ENCODE data around the gene PRR15L. TPM values are rescaled to one million over a fixed set of nuclear protein-coding genes. Genes with fewer than 3 reads are reported as not detected.

Gene PRR15L
- total RNA-seq, 6 experiments from 2014 or later, result not detected

GRCh38 chr17:47996201-47996600 lies 38.5 kb upstream of the PRR15L start:
- Mint-ChIP-seq H3K9me3 (no peaks in the 10 kb centered on the region), H3K27ac (no peak overlapping the region), H3K4me3 (no peak overlapping the region), H3K36me3 (ENCODE audit: low read depth) (no peaks in the 10 kb centered on the region), H3K4me1 (ENCODE audit: low read depth) (peaks cover 13% of the 10 kb centered on the region), H3K27me3 (ENCODE audit: insufficient read depth) (peaks cover 3% of the 10 kb centered on the region; the same call in 1 of the 2 replicates)
- DNase-seq, result no peak
- TF ChIP-seq CTCF (IDR thresholded peaks at IDR 0.05), result no peak

GRCh38 chr17:47995241-47995935 lies 37.7 kb upstream of the PRR15L start:
- H3K27ac Mint-ChIP-seq, result no peak overlapping the region
- TF ChIP-seq CTCF (IDR thresholded peaks at IDR 0.05), result no peak
- no peaks in the 10 kb centered on the region for H3K36me3 Mint-ChIP-seq (ENCODE audit: low read depth)
- H3K4me3 Mint-ChIP-seq, result no peak overlapping the region
- H3K27me3 Mint-ChIP-seq (ENCODE audit: insufficient read depth), result peaks cover 3% of the 10 kb centered on the region; the same call in 1 of the 2 replicates
- H3K9me3 Mint-ChIP-seq, result no peaks in the 10 kb centered on the region
- peaks cover 11% of the 10 kb centered on the region for H3K4me1 Mint-ChIP-seq (ENCODE audit: low read depth)
- no peak for DNase-seq

GRCh38 chr17:47994724-47995123 lies 37.0 kb upstream of the PRR15L start:
- DNase-seq, result no peak
- no peak for TF ChIP-seq CTCF (IDR thresholded peaks at IDR 0.05)
- Mint-ChIP-seq H3K36me3 (ENCODE audit: low read depth) (no peaks in the 10 kb centered on the region), H3K27ac (no peak overlapping the region), H3K9me3 (no peaks in the 10 kb centered on the region), H3K4me1 (ENCODE audit: low read depth) (peaks cover 6% of the 10 kb centered on the region), H3K4me3 (no peak overlapping the region), H3K27me3 (ENCODE audit: insufficient read depth) (peaks cover 3% of the 10 kb centered on the region; the same call in 1 of the 2 replicates)

- no peaks in the 10 kb centered on the region for H3K4me1 Mint-ChIP-seq (ENCODE audit: low read depth)
- no peak overlapping the region for H3K4me3 Mint-ChIP-seq
- TF ChIP-seq CTCF (IDR thresholded peaks at IDR 0.05), result no peak
- H3K27ac Mint-ChIP-seq, result no peak overlapping the region
- no peaks in the 10 kb centered on the region for H3K9me3 Mint-ChIP-seq
- DNase-seq, result no peak
- peaks cover 3% of the 10 kb centered on the region for H3K27me3 Mint-ChIP-seq (ENCODE audit: insufficient read depth)
- no peaks in the 10 kb centered on the region for H3K36me3 Mint-ChIP-seq (ENCODE audit: low read depth)
Measured at GRCh38 chr17:47993964-47994363, 36.3 kb upstream of the PRR15L start.

GRCh38 chr17:47993031-47993564 lies 35.4 kb upstream of the PRR15L start:
- Mint-ChIP-seq H3K9me3 (no peaks in the 10 kb centered on the region), H3K36me3 (ENCODE audit: low read depth) (no peaks in the 10 kb centered on the region), H3K4me3 (no peak overlapping the region), H3K27me3 (ENCODE audit: insufficient read depth) (peaks cover 3% of the 10 kb centered on the region), H3K27ac (no peak overlapping the region), H3K4me1 (ENCODE audit: low read depth) (no peaks in the 10 kb centered on the region)
- no peak for TF ChIP-seq CTCF (IDR thresholded peaks at IDR 0.05)
- DNase-seq, result no peak

Measured in HFFc6 (cell line).